Measurements from ENCODE around the gene COPG2. TPM values are rescaled to one million over a fixed set of nuclear protein-coding genes. Genes with fewer than 3 reads are reported as not detected.

The COPG2 gene
- polyA plus RNA-seq, 1 of the 3 experiments (the other 2 are of a cell fraction), result 44.3 TPM

GRCh38 chr7:130468612-130469011, 199.9 kb downstream of the COPG2 start:
- ChIA-PET POLR2A (interaction anchor here (0.6 kb wide), 1 partner anchor 18 kb away, joined by 4 read pairs; no protein-coding TSS in a partner anchor), CTCF (no interaction called here)
- 26% methylated on average over 1 of the region's 1 CpG for WGBS (ENCODE audit: low lambda C conversion rate)
- DNase-seq, result no peak
- Histone ChIP-seq H3K27ac (ENCODE audit: low read depth in 2 of 2, low read length in 1 of 2) (no peak overlapping the region), H3K4me1 (ENCODE audit: control insufficient read depth in 1 of 2, insufficient read depth in 2 of 2, low read depth in 1 of 2, low read length in 1 of 2) (no peaks in the 10 kb centered on the region), H2AFZ (ENCODE audit: low read depth) (no peak overlapping the region), H3K79me2 (ENCODE audit: insufficient read depth) (no peaks in the 10 kb centered on the region), H3K36me3 (replicated peaks in 1 of 2; ENCODE audit: control insufficient read depth in 1 of 2, insufficient read depth in 2 of 2, low read length in 1 of 2) (no peaks in the 10 kb centered on the region), H4K20me1 (ENCODE audit: insufficient read depth) (no peaks in the 10 kb centered on the region), H3K9me2 (no peaks in the 10 kb centered on the region), H3K27me3 (ENCODE audit: insufficient read depth) (no peaks in the 10 kb centered on the region), H3K4me2 (no peak overlapping the region), H3F3A (replicated peaks; ENCODE audit: insufficient read depth) (no peaks in the 10 kb centered on the region), H3K4me3 (ENCODE audit: low read depth in 2 of 2, low read length in 1 of 2) (no peak overlapping the region), H3K9ac (no peak overlapping the region), H3K9me3 (no peaks in the 10 kb centered on the region)
- TF ChIP-seq CTCF (IDR thresholded peaks at IDR 0.05) (no peak), ELF1 (IDR thresholded peaks at IDR 0.05) (no peak), TCF12 (IDR thresholded peaks at IDR 0.05) (no peak), NRF1 (IDR thresholded peaks at IDR 0.05; ENCODE audit: low read depth, low read length) (no peak), RAD21 (IDR thresholded peaks at IDR 0.05; ENCODE audit: low read length) (no peak), SIN3A (IDR thresholded peaks at IDR 0.05; ENCODE audit: borderline replicate concordance, low read depth, low read length) (no peak), PBX3 (IDR thresholded peaks at IDR 0.05) (no peak), SMC3 (IDR thresholded peaks at IDR 0.05; ENCODE audit: low read depth, low read length) (no peak), POLR2AphosphoS5 (IDR thresholded peaks at IDR 0.05; ENCODE audit: low read depth, low read length) (no peak), GABPA (IDR thresholded peaks at IDR 0.05; ENCODE audit: low read depth) (no peak)

GRCh38 chr7:130463553-130464434, 204.8 kb downstream of the COPG2 start:
- no peak overlapping the region for H2AFZ ChIP-seq (ENCODE audit: low read depth)
- TF ChIP-seq GABPA (IDR thresholded peaks at IDR 0.05; ENCODE audit: low read depth), result no peak
- TF ChIP-seq EP300 (IDR thresholded peaks at IDR 0.05; ENCODE audit: borderline replicate concordance in 1 of 2, low read depth in 1 of 2, low read length in 1 of 2), result no peak
- no peak for TF ChIP-seq REST (IDR thresholded peaks at IDR 0.05; ENCODE audit: low read depth, low read length)
- DNase-seq, result no peak
- H3K27me3 ChIP-seq (ENCODE audit: insufficient read depth), result no peaks in the 10 kb centered on the region
- H3K9me2 ChIP-seq, result no peaks in the 10 kb centered on the region
- no peak overlapping the region for H3K4me2 ChIP-seq
- no peaks in the 10 kb centered on the region for H3K36me3 ChIP-seq (replicated peaks in 1 of 2; ENCODE audit: control insufficient read depth in 1 of 2, insufficient read depth in 2 of 2, low read length in 1 of 2)
- no peak overlapping the region for H3K4me3 ChIP-seq (ENCODE audit: low read depth in 2 of 2, low read length in 1 of 2)
- no peaks in the 10 kb centered on the region for H3F3A ChIP-seq (replicated peaks; ENCODE audit: insufficient read depth)
- ChIA-PET CTCF (interaction anchor here (0.9 to 1.3 kb wide), 3 partner anchors 9 to 393 kb away, joined by 3 to 4 read pairs (median 3); no protein-coding TSS in a partner anchor), POLR2A (no interaction called here)
- no peaks in the 10 kb centered on the region for H4K20me1 ChIP-seq (ENCODE audit: insufficient read depth)
- H3K9ac ChIP-seq, result no peak overlapping the region
- no peaks in the 10 kb centered on the region for H3K4me1 ChIP-seq (ENCODE audit: control insufficient read depth in 1 of 2, insufficient read depth in 2 of 2, low read depth in 1 of 2, low read length in 1 of 2)
- peaks cover 5% of the 10 kb centered on the region; the same call in 1 of the 2 replicates for H3K9me3 ChIP-seq
- 38% methylated on average over 4 of the region's 4 CpGs for WGBS (ENCODE audit: low lambda C conversion rate)
- H3K79me2 ChIP-seq (ENCODE audit: insufficient read depth), result no peaks in the 10 kb centered on the region
- H3K27ac ChIP-seq (ENCODE audit: low read depth in 2 of 2, low read length in 1 of 2), result no peak overlapping the region

All from SK-N-SH (cell line).